Measurements from ENCODE around the gene FLNA. TPM values are rescaled to one million over a fixed set of nuclear protein-coding genes. Genes with fewer than 3 reads are reported as not detected.

The FLNA gene
- total and polyA plus RNA-seq, 2 of the 13 experiments (the other 11 are each of a cell fraction or from before 2014, with no cell fraction given) = 83.4 to 174 TPM

DNA sequence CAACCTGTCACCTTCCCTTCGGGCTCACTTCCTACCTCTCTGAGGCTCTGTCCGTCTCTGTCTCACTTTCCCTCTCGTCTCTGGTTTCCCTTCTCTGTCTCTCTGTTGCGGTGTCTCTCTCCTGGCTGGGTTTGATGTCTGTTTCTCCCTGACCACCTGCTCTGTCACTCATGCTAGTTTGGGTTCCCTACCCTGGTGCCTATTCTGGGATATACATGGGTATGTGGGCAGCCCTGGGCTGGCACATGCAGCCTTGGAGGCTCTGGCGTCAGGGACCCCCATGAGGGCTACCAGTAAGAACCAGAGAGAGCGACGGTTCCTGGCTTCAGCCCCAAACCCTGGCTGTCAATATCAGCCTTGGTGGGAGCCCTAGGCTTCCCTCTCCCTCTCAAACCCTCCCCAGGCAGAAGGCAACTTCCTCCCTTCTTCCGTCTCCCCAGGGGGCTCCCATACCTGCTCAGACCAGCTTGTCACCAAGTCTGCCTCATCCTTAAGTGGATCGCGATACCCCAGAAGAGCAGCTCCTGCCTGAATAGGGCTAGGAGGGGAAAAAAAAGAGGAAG lies 34.3 kb upstream of the FLNA start (continued):
- no peak for TF ChIP-seq ZNF777 (CRISPR knock-in tag; IDR thresholded peaks at IDR 0.05)
- TF ChIP-seq ZBTB42 (CRISPR knock-in tag; IDR thresholded peaks at IDR 0.05) = no peak
- TF ChIP-seq SOX5 (CRISPR knock-in tag; IDR thresholded peaks at IDR 0.05; ENCODE audit: borderline replicate concordance) = no peak
- TF ChIP-seq ZBTB14 (CRISPR knock-in tag; IDR thresholded peaks at IDR 0.05) = no peak
- 0 out of 2 replicates have a peak, but pooled peaks have one; percentile 25 for TF ChIP-seq GMEB1 (CRISPR knock-in tag; IDR thresholded peaks at IDR 0.05; ENCODE audit: borderline replicate concordance)
- no peak for TF ChIP-seq ZNF83 (CRISPR knock-in tag; IDR thresholded peaks at IDR 0.05; ENCODE audit: borderline replicate concordance)
- TF ChIP-seq SMAD1 (CRISPR knock-in tag; IDR thresholded peaks at IDR 0.05; ENCODE audit: borderline replicate concordance, low read depth) = no peak
- no peak for TF ChIP-seq AHDC1 (CRISPR knock-in tag; IDR thresholded peaks at IDR 0.05; ENCODE audit: borderline replicate concordance)
- TF ChIP-seq ZNF121 (CRISPR knock-in tag; IDR thresholded peaks at IDR 0.05) = no peak
- TF ChIP-seq ZNF605 (CRISPR knock-in tag; IDR thresholded peaks at IDR 0.05) = 0 out of 2 replicates have a peak, but pooled peaks have one; percentile 21
- TF ChIP-seq KDM3A (CRISPR knock-in tag; IDR thresholded peaks at IDR 0.05; ENCODE audit: low read depth) = no peak
- TF ChIP-seq ZNF572 (CRISPR knock-in tag; IDR thresholded peaks at IDR 0.05) = no peak
- no peak for TF ChIP-seq RXRB (CRISPR knock-in tag; IDR thresholded peaks at IDR 0.05; ENCODE audit: borderline replicate concordance)
- TF ChIP-seq TEF (CRISPR knock-in tag; IDR thresholded peaks at IDR 0.05) = no peak
- TF ChIP-seq FOXO4 (CRISPR knock-in tag; conservative IDR thresholded peaks at IDR 0.05) = no peak

All from HepG2 (cell line).